ENCODE results near the gene HRK.

The HRK gene

GRCh38 chr12:116806845-116807440 is 74.3 kb downstream of the HRK start:
- Histone ChIP-seq H3K27ac (replicated peaks; ENCODE audit: low read length) (no peak overlapping the region), H3K9ac (ENCODE audit: low read depth, low read length, poor library complexity) (no peak overlapping the region), H3K4me1 (ENCODE audit: control insufficient read depth in 2 of 2, insufficient read depth in 1 of 2, low read depth in 1 of 2, low read length in 2 of 2) (no peaks in the 10 kb centered on the region), H2AFZ (ENCODE audit: low read length) (no peak overlapping the region), H2AK5ac (ENCODE audit: low read depth, low read length) (no peak overlapping the region), H3K4me2 (ENCODE audit: insufficient read depth, low read length, poor library complexity, severe bottlenecking) (no peak overlapping the region), H2BK5ac (ENCODE audit: low read length) (no peak overlapping the region), H2BK15ac (ENCODE audit: low read length) (no peak overlapping the region), H3K4me3 (ENCODE audit: low read length in 2 of 2) (no peak overlapping the region), H3K18ac (ENCODE audit: low read length) (no peak overlapping the region), H3K14ac (ENCODE audit: low read length) (no peak overlapping the region), H3K9me3 (replicated peaks in 1 of 2; ENCODE audit: control insufficient read depth in 2 of 2, insufficient read depth in 1 of 2, low read depth in 1 of 2, low read length in 2 of 2) (no peaks in the 10 kb centered on the region), H3K36me3 (replicated peaks in 1 of 2; ENCODE audit: control insufficient read depth in 2 of 2, insufficient read depth in 2 of 2, low read length in 2 of 2) (peaks cover 9 to 13% of the 10 kb centered on the region in 2 donors), H3K27me3 (ENCODE audit: control insufficient read depth in 3 of 3, insufficient read depth in 3 of 3, low read depth in 1 of 3, low read length in 3 of 3) (no peaks in the 10 kb centered on the region), H2BK12ac (ENCODE audit: low read length) (no peak overlapping the region), H3K4ac (ENCODE audit: low read length) (no peak overlapping the region), H3K23ac (ENCODE audit: low read depth, low read length, poor library complexity) (no peak overlapping the region), H3K79me1 (ENCODE audit: low read depth, low read length) (no peaks in the 10 kb centered on the region), H4K8ac (ENCODE audit: low read depth, low read length) (no peak overlapping the region), H4K91ac (ENCODE audit: low read depth, low read length, poor library complexity) (no peak overlapping the region), H2BK120ac (ENCODE audit: low read depth, low read length) (no peak overlapping the region)
- no peak for DNase-seq (ENCODE audit: low spot score)
- no CpG with 5 or more reads among the region's 10 CpGs for WGBS, 2 donors (ENCODE audit: extremely low coverage in 2 of 2, insufficient read length in 2 of 2, insufficient replicate concordance in 1 of 2)
